ENCODE measurements around the gene ACSL3.
A peak's percentile ranks its signal among the peaks of the same experiment; 100 is the strongest.

The ACSL3 gene

DNA sequence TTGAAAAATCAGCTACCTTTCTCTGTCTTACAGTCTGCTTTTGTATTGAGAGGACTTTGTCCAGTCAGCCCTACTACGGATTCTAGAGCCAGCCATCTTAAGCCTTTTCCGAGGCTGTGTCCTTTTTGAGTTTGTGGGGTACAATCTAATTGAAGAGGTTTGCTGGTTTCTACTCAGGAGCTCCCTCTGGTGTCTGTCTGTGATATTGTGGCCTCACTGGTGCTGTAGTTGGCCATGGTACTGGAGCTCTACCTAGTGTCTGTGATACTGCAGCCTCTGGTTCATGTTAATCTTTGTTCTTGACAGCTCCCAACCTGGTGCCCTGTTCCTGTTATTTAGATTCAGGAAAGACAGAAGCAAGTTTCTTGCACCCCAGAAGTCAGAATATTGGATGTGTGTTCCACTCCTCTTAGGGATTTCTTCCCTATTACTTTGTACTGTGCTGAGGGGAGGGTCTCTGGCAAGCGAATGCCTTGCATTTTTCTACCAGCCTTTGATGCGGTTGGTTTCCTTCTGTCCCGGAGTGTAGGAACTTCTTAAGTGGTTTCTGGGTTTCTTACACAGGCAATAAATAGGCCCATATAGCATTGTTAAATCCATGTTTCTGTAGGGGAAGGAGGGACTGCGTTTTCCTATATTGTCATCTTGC lies 78.5 kb downstream of the ACSL3 start:
- DNase-seq: peak in 14 of 56 donors; percentile 3 to 73 (median 12)

DNA sequence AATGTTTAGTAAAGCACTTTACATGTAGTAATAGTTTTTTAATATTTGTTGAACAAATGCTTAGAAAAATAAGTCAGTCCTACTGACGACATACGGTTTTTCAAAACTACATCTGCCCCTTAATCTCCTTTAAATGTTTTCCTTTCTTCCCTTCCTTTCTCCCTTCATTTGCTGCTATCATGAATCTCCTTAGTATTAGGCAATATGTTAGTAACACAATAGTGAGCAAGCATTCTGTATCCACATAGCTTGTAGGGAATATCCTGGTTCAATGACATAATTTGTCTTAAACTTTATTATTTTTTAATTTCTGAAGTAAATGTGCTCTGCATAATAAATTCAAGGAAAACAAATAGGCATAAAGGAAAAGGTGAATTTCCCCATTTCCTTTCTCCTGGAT lies 79.1 kb downstream of the ACSL3 start:
- no peak for DNase-seq

DNA sequence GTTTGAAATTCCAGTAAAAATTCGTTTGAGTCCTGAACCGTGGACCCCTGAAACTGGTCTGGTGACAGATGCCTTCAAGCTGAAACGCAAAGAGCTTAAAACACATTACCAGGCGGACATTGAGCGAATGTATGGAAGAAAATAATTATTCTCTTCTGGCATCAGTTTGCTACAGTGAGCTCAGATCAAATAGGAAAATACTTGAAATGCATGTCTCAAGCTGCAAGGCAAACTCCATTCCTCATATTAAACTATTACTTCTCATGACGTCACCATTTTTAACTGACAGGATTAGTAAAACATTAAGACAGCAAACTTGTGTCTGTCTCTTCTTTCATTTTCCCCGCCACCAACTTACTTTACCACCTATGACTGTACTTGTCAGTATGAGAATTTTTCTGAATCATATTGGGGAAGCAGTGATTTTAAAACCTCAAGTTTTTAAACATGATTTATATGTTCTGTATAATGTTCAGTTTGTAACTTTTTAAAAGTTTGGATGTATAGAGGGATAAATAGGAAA lies 80.7 kb downstream of the ACSL3 start:
- no peak for DNase-seq

DNA sequence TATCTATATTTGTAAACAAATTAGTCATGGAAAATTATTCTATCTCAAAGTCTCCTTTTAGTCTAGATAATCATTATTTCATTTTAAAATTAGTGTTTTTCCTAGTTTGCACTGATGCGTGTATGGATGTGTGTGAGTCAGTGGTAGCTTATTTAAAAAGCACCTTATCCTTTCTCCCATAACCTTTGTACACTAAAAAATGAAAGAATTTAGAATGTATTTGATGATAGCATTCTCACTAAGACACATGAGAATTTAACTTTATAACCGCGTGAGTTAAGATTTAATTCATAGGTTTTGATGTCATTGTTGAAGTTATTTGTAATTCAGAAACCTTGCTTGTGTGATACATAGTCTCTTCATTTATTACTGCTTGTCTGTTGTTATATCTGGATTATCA lies 81.7 kb downstream of the ACSL3 start:
- no peak for DNase-seq

DNA sequence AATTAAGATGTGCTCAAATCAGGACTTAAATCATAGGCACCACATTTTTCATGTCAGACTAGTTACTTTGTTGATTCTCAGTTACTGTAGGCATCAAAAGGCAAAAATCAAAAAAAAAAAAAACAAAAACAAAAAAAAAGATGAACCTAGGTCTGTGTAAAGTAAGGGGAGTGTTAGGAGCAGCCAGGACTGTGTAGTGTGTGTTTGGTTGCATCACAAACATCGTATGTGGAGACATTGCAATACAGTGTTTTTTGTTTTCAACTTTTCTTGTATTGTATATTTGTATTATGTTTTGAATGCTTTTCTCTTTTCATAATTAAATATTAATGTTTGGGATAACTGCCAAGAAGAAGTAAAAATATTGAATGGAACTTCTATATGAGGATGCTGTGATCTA lies 82.1 kb downstream of the ACSL3 start:
- DNase-seq: no peak

DNA sequence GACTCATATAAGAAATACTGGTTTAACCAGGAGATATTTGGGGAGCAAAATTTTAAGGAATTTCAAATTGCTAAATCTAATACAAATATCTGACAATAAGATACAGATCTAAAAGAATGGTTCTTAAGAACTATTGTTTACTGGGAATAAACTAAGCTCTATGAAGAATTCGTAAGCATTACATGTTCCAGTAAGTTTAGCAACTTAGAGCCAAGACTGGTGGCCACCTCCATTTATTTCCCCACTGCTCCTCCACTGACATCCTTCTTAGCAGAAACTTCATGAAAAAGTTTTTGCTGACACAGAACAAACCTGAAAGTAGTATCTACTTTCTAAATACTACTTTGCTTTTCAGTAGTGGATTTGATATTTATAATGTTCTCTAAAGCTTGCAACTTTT lies 83.0 kb downstream of the ACSL3 start:
- no peak for DNase-seq

DNA sequence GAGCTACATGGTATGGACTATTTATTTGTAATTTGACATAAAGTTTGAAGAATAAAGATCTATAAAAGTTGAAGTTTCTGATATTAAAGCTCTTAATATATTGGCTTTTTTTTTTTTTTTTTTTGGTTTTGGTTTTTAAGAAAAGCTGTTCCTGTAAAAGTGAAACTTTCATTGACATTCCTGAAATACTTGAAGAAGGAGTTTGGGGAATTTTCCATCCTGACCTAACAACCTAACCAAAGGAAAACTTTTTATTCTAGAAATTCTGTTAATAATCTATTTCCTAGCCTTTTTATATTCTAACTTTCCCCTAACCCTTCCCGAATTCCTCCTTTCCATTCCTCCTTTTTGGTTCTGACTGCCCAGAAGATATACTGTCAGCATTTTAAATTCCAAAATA lies 83.7 kb downstream of the ACSL3 start:
- DNase-seq: no peak

DNA sequence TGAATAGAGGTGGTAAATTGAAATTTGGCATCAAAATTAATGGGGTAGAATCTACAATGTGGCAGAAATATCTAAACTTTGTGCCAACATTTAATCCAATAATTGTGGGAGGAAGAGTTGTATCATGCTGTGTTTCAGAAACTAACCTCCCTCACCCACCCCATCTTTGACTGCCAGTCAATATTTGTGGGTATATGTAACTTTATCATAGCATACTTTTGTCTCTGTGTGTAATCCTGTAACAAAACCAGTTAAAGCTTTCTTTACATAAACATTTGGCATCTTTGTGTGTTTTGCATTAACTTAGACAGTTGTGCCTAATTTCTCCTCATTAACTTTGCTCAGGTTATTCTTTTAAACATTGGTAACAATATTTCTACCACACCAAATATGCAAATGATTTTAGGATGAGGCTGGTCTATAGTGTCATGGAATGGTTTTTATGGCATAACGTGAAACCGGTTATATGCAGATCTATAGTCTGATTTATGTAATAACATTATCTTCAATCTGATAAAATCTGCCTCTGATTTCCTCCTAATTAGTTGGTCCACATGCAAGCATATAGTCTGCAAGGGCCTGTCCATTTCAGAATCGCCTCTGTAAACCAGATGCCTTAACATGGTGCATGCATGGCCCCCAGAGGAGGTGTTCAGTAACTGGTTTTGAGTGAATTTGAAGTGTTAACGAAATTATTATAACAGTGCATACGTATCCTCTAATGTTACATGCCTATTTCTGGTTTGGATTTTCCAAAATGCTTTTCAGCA lies 84.3 kb downstream of the ACSL3 start:
- no peak for DNase-seq

DNA sequence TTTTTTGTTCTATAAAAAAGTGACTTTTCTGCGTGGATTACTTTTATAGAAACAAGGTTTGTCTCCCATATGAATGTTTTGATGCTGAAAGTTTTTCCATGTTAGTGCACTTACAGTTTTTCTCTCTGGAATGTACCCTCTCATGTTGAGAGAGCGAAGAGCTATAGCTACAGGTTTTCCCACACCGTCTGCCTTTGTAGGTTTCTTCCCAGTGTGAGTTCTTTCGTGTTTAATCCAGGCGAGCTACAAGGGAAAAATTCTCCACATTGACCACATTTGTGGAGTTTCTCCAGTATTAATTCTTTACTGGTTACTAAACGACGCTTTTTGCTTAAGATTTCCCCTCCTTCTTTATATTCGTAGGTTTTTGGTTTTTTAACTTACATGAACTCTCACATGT lies 85.1 kb downstream of the ACSL3 start:
- DNase-seq: no peak

DNA sequence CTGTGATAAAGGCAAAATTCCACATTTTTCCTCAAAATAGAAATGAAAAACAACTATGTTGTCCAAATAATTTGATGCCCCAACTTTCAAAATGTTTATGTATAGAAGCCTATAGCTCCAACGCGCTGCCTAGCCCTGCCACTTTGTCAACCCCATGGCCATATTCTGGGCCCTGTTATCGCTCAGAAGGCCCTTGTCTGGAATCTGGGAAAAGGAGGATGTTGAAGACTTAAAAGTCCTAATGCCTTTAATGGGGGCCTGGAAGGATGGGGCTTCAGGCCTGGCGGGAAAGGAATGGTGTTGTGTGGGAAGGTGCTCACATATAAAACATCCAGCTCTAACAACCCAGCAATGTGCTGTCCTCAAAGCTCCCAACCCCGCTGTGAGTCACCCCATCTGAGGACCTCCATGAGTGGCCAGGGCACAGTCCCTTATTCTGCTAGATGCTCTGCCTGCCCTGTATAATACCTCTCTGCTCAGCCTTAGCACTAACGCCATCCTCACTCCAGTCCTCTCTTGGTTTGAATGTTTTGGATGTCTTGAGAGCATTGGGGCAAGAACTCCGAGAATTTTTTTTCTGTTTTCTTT lies 86.0 kb downstream of the ACSL3 start:
- no peak for DNase-seq

DNA sequence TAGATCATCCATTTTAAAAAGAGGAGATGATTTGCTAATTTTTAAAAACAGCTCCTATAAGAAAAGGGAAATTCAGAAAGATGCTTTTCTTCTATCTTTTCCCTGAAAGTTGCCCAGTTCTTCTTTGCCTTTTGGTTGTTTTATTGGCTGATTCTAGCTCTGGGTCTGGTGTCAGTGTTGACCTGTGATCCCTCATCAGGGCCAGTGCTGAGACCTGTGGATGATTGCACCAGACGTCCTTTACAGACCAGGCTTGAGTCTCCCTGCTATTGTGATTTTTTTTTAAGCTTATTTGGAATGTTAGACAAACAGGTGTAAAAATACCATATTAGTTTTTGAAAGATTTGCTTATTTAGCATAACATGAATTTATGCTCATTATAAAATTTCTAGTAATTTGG lies 88.2 kb downstream of the ACSL3 start:
- DNase-seq: no peak

DNA sequence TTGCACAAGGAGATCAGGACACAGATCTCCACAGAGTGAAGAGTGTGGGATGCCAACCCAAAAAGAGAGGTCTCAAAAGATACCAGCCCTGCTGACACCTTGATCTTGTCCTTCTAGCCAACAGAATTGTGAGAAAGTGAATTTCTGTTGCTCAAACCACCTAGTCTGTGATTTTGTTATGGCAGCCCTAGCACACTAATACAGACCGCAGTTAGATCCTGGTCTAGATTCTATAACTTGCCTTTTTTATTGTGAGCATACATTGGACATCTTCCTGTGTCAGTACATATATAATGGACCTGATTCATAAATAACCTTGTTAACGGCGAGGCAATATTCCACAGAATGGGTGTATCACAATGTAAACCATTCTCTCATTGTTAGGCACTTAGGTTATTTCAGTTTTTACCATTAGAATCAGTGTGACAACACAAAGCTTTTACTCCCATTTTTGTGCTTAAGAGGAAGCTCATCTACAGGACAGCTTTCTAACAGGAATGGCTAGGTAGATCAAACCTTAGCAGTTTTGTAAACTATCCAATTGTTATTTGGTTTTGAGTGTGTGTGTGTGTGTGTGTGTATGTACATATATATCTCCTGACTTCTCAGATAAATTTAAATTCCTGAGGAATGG lies 89.0 kb downstream of the ACSL3 start:
- no peak for DNase-seq

DNA sequence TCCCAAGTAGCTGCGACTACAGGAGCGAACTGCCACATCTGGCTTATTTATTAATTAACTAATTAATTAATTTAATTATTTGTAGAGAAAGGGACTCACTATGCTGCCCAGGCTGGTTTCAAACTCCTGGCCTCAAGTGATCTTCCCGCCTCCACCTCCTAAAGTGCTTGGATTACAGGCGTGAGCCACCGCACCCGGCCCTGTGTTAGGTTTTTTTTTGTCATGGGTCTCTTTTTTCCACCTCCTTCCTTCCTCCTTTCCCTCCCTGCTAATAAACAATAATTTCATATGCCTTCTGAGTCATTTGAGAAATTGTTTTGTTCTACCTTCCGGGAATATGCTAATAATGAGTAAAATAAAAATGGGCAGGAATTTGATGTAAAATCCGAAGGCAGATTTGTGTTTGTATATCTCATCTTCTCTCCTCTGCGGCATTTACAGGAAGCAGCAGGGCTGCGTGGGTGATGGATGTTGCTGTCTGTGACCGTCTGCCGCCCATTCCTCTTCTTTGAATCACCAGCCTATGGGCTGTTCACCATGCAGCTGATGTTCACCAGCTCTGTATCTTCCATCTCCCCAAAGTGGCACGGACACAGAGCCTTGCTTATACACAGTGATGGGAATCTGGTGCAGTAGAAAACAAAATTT lies 89.9 kb downstream of the ACSL3 start:
- peak in 16 of 56 donors; percentile 3 to 55 (median 16) for DNase-seq

DNA sequence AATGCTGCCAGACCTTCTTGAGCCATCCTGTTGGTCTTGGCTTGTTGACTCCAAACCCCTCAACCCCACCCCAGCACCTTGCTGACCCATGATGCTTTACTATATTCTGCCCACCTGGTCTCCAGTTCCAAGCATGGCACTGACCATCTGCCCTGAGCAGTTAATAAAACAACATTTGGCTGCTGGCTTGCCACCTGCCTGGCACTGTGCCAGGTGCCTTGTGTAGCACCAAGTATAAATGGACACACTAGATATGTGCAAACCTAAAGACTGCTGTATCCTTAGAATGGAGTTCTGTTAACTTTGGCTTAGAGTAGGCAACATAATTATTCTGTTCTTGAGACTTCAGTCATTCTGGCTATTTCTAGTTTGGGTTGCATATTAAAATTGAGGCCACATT lies 91.4 kb downstream of the ACSL3 start:
- no peak for DNase-seq

DNA sequence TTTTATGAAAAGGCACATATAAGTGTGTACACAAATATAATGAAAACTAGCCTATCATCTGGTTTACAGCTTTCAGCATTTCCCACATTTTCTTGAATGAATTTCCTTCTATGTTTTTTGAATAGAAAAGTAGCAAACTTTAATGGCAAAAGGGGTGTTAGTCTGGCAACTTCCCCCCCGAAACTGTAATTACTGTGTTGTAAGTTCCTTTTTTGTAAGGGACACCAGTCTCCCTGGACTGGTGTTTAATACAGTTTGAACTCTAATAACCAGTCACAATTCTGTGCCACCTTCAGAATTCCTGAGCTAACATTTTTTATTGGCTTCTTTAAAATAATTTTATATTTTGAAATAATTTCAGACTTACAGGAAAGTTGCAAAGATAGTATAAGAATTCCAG lies 94.2 kb downstream of the ACSL3 start:
- no peak for DNase-seq

DNA sequence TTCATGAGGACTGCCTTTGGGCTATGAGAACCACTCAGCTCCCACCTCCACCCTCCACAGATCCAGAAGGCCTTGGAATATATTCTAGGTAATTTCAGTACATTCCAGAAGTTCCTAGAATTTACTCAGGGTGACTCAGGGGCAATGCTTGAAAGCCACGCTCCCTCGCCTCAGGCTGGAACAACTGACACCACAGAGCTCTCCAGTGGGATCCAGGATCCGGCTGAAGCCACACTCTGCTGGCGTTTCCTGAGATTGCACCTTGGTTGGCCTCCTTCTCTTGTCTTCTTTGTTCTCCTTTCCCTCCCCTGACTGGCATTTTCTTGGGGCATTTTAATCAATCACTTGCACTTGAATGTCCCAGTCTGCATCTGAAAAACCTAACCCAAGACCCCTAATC lies 98.5 kb downstream of the ACSL3 start:
- no peak for DNase-seq

DNA sequence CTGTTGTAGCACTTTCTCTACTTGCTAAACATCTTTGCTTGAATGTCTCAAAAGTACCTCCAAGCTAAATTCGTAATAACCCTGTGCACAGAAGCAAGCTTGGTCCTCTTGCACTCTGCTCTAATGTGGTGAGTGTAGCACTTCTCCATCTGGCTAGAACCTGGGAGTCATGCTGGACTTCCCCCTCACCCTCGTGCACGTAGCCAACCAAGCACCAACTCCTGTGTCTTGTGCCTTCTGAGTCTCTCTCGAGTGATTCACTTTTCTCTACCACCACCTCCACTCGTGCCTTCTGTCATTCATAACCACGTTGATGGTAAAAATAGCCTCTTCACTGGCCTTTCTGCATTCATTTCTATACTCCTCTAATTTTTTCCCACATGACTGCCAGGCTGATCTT lies 99.3 kb downstream of the ACSL3 start:
- DNase-seq: peak in 4 of 56 donors; percentile 4 to 10 (median 6)

DNA sequence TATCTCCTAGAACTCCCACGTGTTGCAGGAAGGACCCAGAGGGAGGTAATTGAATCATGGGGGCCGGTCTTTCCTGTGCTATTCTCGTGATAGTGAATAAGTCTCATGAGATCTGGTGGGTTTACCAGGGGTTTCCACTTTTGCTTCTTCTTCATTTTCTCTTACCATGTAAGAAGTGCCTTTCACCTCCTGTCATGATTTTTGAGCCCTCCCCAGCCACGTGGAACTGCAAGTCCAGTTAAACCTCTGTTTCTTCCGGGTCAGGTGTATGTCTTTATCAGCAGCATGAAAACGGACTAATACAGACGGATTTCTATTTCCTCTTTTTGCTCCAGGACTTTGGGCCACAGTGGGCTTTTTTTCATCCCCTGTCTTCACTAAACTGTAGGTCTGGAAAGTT lies 102.8 kb downstream of the ACSL3 start:
- DNase-seq: no peak

DNA sequence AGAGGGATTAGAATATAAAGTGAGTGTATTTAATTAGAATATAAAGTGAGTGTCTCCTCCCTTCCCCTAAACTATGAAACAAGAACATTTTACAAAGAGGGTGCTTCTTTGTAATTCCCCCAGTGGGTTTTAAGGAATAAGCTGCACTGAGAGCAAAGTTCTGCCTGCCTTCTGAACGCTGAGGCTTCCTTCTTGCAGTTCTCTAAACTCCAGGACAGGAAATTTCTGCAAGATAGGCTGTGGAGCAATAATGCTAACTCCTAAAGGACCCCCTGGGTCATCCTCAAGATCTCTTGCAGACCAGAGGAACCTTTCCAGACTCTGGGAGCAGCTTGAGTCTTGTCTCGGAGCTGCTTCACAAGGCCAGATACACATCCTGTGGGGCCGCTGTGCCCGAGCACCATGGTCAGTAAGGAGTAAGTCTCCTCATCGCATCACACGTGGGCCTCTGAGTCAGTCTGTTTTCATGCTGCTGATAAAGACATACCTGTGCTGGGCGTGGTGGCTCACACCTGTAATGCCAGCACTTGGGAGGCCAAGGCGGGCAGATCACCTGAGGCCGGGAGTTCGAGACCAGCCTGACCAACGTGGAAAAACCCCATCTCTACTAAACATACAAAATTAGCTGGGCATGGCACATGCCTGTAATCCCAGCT lies 103.7 kb downstream of the ACSL3 start:
- DNase-seq: no peak

DNA sequence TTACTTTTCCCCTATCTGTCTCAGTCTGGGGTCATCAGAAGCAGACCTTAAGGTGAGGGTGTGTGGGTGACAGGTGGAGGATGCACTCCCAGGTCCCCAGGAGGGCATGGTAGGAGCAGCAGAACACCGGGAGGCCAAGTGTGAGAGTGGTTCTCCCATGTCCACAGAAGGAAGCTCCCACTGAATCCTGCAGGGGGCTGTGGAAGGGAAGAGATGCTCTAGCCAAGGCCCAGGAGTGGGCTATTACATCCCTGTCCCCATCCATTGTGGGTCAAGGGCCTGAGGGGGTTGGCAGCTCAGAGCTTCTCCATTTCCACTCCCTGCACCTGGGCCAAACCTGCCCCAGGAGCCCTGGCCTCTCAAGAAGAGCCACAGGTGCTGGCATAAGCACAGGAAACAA lies 104.7 kb downstream of the ACSL3 start:
- no peak for DNase-seq

DNA sequence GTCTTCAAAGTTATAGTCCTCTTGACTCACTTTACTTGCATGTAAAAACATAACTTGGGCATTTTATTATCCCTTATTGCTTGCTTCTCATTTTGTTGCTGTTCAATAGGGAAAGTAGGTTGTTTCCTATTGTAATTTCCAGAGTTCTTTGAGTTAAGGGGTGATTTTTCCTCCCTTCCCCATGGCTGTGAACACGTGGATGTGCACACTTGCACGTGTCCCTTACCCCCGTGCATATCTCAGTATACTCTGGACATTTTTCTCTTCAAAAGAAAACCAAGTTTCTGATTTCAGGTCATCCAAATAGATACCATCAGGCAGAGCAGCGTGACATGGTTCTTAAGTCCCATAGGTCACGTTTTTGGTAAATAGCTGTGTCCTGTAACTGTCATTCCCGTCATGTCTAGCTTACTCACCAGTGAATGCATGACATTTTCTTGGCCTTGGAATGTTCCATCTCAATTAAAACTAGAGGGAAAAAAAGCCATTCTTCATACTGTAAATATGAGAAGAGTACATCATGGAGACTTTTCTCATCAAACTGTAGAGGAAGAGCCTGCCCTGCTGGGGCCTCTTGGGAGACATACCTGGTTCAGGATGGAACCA lies 107.8 kb downstream of the ACSL3 start:
- no peak for DNase-seq

Measured in amygdala (tissue), 56 donors.